NCI-H2107 (cell line): ENCODE data around the gene LYSMD3.

Source experiments
- DNase-seq: peaks from one replicate; lab custom pipeline; 2025; lab: John Stamatoyannopoulos, UW

The LYSMD3 gene

DNA sequence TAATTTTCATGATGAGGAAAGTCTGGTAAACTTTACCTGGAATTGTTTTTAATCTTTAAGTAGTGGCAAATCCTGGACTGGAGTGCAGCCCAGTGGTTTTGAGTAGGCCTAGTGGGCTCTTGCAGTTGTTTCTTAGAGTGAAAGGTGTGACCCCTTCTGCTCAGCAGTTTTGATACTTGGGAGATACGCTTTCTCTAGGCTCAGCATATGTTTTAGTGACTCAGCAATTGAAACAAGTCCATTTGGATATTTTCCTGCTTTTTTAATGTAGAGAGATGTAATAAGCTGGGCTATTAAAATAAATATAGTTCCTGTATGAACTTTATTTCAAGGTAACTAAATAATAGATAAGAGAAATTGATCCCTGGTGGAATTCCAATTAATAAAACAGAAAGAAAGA is 48.7 kb downstream of the LYSMD3 start:
- DNase-seq, result no peak

DNA sequence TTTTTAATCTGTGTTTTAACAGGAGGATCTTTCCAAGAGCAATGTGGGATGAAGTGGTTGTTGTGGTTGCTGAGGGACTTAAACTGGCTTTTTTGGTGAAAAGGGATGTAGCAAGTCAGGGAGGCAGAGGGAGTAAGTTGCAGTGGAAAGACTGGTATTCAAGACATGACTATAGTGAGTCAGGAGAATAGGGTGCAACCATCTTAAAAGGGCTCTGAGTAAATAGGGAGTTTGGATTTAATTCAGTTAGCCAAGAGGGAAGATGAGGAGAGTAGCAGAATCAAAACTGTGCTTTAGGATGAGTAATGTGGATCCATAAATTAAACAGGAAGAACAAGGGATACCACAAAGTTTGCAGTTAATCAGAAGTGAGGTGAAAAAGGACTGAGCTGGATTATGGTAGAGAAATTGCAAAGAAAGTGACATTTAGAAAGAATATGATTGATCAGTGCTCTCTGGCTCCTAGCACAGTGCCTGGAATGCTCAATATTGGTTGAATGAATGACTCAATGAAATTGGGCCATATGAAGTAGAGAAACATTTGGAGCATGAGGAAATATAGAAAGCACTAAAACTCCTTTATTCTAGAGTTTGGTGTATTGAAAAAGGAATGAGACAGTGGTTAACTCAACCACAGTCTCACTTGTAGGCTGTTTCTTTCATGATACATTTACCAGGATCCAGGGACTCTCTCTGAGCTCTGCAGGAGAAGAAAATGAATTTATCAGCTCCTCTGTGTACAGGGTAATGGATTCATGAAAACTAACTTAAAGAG is 49.6 kb downstream of the LYSMD3 start:
- DNase-seq, result no peak

DNA sequence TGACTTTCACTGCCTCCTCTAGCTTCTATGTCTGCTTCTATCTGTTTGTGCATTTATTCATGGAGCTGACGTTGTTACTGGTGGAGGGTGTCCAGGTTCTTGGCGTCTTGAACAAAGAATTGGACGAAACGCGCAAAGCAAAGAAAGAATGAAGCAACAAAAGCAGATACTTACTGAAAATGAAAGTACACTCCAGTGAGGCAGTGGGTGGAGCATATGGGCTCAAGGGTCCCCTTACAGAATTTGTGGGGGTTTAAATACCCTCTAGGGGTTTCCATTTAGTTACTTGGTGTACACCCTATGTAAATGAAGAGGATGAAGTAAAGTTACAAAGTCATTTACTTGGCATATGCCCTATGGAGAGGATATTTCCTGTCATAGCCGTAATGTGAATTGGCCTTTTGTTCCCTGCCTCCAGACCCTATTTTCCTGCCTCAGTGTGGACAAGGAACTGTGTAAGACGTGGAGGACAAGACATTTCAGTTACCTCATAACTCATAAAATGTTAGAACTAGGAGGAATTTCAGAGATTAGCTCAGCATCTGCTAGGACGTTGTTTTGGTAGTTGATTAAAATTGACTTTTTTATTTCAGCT is 51.7 kb downstream of the LYSMD3 start:
- no peak for DNase-seq

DNA sequence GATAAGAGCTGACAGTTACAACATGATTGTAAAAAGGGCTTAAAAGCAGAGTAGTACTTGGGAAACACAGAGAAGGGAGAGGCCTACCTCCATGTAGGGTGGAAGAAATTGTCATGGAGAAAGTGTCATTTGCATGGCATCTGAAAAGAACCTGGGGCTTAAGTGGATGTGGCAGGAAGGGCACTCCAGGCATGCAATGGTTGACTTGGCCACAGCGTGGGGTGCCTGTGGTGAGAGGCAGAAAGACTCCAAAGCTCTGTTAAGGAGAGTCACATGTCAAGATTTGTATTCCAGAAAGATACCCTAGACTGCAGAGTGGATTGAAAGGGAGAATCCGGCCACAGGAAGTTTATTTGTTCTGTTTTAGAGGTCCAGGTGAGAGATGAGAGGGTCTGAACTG is 52.3 kb downstream of the LYSMD3 start:
- DNase-seq, result no peak

DNA sequence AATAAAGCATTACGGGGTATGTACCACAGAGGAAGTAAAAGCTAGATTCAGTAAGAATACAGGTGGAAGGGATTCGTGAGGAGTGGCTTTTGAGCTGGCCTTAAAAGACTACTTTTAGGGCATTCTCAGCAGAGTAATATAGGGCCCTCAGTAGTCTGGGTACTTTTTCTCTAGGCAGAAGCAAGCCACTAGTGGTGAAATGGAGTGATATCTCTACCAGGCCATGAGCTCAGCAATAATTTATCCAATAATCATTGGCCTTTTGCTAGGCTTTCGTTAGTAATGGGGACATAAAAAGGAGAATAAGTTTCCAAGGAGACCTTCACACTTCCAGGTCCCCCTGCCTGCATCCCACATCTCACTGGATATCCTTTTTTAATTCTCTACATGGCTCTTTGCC is 53.0 kb downstream of the LYSMD3 start:
- no peak for DNase-seq

DNA sequence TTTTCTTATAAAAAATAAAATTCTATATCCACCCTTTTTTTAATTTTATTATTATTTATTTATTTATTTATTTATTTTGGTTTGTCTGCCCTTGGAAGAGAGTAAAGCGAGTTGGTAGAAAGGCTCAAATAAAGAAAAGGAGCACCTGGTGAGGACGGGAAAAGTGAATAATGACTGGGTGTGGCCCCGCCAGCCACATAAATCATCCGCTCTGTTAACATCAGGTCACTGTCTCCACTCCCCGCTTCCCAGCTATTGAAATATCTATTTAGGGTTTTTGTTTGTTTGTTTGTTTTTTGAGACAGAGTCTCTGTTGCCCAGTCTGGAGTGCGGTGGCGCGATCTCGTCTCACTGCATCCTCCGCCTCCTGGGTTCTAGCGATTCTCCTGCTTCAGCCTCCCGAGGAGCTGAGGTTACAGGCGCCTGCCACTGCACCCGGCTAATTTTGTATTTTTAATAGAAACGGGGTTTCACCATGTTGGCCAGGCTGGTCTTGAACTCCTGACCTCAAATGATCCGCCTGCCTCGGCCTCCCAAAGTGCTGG is 53.9 kb downstream of the LYSMD3 start:
- DNase-seq, result no peak

DNA sequence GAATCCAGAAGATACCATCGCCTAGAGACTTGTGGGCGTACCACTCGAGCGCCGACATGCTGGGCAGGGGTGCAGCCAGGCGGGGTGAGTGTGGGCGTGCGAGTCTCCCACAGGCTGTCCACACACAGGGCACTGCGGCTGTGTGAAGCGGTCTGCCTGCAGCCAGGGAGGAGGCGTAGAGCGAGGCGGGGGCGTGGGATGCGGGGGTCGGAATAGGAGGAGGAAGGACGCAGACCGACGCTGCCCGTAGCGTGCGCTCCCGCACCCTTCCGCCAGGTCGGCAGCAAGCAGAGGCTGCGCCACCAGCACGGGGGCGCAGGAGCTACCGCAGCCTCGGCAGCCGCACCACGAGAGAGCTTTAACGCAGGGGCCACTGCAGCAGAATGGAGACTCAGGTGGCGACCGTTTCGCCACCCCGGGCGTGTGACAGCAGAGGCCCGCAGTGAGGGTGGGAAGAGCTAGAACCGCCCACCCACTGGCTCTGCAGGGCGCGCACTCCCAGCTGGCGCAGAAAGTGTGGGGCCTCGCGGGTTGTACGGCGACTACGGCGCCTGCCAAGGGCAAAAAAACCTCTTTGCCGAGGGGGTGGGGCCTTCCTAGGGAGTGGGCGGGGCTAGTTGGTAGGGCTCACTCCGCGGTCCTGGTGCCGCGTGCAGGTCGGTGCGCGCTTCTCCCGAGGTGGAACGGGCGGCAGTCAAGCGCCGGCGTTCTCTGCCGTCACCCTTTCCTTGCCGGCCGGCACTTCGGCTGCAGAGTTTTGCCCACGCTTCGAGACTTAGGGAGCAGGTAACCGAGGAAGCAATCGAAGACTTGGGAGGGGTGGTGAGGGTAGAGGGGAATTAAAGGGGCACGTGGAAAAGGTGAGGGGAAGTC is 54.9 kb downstream of the LYSMD3 start, which contains the start of the genes MBLAC2 and POLR3G:
TSS of gene MBLAC2 (minus strand) at position 537 of the 873 bp plus-strand sequence. CDS start at position 58, 479 bp downstream.
TSS of gene POLR3G (plus strand) at position 630 of the 873 bp plus-strand sequence. CDS start 10,704 bp downstream, outside the sequence.
- DNase-seq, result peak; percentile 74

DNA sequence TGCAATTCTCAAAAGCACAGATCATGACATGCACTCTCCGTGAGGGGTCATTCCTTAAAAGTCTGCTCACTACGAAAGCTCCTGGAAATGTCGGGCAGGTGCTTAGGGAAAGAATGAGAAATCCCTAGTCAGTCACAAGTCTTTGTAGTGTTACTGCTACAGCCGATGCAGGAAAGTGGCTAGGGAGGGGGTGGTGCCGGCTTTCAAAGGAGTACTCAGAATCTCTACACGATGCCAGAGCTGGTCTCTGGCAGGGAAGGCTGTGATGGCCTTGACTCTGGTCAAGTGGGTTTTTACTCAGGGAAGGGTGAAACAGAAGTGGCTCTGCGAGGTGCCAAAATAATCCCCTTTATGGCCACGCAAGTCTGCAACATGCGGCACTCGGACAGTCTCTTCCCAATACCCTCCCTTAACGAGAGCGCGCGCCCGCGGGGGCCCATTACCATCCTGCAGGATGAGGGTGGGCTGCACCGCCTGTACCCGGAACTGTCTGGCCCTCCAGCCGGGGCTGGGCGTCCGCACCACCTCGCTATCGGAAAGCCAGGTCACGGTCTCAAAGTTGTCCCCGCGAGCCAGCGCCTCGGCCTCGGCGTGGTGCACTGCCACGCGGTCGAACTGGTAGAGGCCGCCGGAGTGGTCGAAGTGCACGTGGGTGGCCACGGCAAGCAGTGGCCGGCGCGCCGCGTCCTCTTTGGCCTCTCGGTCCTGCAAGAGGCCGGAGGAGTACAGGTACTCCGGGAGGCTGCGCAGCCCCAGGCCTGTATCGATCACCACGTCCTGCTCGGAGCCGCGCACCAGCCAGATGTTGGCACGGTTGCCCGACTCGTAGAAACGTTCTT is 55.8 kb downstream of the LYSMD3 start:
- DNase-seq, result no peak

DNA sequence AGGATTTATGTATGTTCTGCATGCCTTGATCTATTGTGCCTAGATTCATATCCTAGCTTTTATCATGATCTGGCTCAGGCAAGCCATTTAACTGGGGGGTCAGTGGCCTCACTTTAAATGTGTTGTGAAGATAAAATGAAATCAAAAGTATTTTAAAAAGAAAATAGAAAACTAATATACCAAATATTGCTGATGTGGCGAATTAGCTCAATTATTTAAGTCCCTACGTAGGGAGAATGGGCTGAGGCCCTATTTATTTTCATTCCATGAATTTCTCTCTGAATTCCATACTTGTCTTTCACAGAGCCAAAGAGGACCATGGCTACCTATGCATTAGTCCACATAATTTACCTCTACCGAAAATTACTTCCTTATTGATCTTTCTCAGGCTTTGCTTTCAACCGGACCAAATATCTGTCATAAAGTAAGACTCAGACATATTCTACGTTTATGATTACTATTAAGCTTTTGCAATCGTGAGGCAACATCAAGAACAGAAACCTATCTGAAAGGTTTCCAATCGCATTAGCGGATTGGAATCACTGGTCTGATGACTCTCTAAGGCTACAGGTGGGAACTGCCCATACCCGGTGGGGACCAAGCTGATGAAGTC is 56.5 kb downstream of the LYSMD3 start:
- no peak for DNase-seq
